Measurements from ENCODE around the gene TNS1. TPM values are rescaled to one million over a fixed set of nuclear protein-coding genes. Genes with fewer than 3 reads are reported as not detected.

TNS1 gene
- total RNA-seq, 1 donor from 2014 or later = 219 TPM

- no peak for DNase-seq (ENCODE audit: low read depth)
- Histone ChIP-seq H3K4me3 (ENCODE audit: insufficient read depth, low read depth, low read length) (no peak overlapping the region), H4K20me1 (ENCODE audit: insufficient read depth, low read length) (peaks cover 80% of the 10 kb centered on the region), H3K79me2 (ENCODE audit: insufficient read depth, low read length) (peaks cover 2% of the 10 kb centered on the region), H3K9ac (ENCODE audit: low read length) (no peak overlapping the region), H3K27me3 (ENCODE audit: insufficient read depth, low read length) (no peaks in the 10 kb centered on the region), H3K27ac (ENCODE audit: low read depth, low read length) (no peak overlapping the region), H3K4me1 (ENCODE audit: insufficient read depth, low read length) (peaks cover 5% of the 10 kb centered on the region), H3K9me3 (ENCODE audit: insufficient read depth, low read depth, low read length) (no peaks in the 10 kb centered on the region), H3K36me3 (ENCODE audit: insufficient read depth, low read length) (peaks cover 29% of the 10 kb centered on the region), H2AFZ (ENCODE audit: low read depth, low read length) (no peak overlapping the region), H3K4me2 (ENCODE audit: low read length) (no peak overlapping the region)
- TF ChIP-seq CTCF (IDR thresholded peaks at IDR 0.05; ENCODE audit: insufficient read depth, low read depth, low read length) (no peak), EZH2 (IDR thresholded peaks at IDR 0.05; ENCODE audit: insufficient read depth, low read length) (no peak)
- Mint-ChIP-seq H3K9me3 (ENCODE audit: unreplicated experiment) (no peaks in the 10 kb centered on the region), H3K27ac (ENCODE audit: unreplicated experiment) (no peak overlapping the region), H3K4me1 (ENCODE audit: low read depth, unreplicated experiment) (peaks cover 17% of the 10 kb centered on the region), H3K36me3 (ENCODE audit: low read depth, unreplicated experiment) (peaks cover 46% of the 10 kb centered on the region), H3K4me3 (ENCODE audit: unreplicated experiment) (no peak overlapping the region), H3K27me3 (ENCODE audit: low read depth, unreplicated experiment) (no peaks in the 10 kb centered on the region)
- no peak for FAIRE-seq
Observed at GRCh38 chr2:217827430-217828201, 175.2 kb downstream of the TNS1 start.

- H3K27ac ChIP-seq (ENCODE audit: low read depth, low read length) = no peak overlapping the region
- H3K27ac Mint-ChIP-seq (ENCODE audit: unreplicated experiment) = no peak overlapping the region
- H3K4me2 ChIP-seq (ENCODE audit: low read length) = no peak overlapping the region
Observed at GRCh38 chr2:217826991-217827390, 175.8 kb downstream of the TNS1 start.

More at GRCh38 chr2:217826991-217827390, 175.8 kb downstream of the TNS1 start:
- no peaks in the 10 kb centered on the region for H3K27me3 ChIP-seq (ENCODE audit: insufficient read depth, low read length)
- no peak overlapping the region for H3K4me3 ChIP-seq (ENCODE audit: insufficient read depth, low read depth, low read length)
- peaks cover 80% of the 10 kb centered on the region for H4K20me1 ChIP-seq (ENCODE audit: insufficient read depth, low read length)
- peaks cover 23% of the 10 kb centered on the region for H3K4me1 Mint-ChIP-seq (ENCODE audit: low read depth, unreplicated experiment)
- no peak overlapping the region for H3K9ac ChIP-seq (ENCODE audit: low read length)
- no peaks in the 10 kb centered on the region for H3K9me3 ChIP-seq (ENCODE audit: insufficient read depth, low read depth, low read length)
- H3K79me2 ChIP-seq (ENCODE audit: insufficient read depth, low read length) = peaks cover 1% of the 10 kb centered on the region
- peaks cover 49% of the 10 kb centered on the region for H3K36me3 Mint-ChIP-seq (ENCODE audit: low read depth, unreplicated experiment)
- H3K9me3 Mint-ChIP-seq (ENCODE audit: unreplicated experiment) = no peaks in the 10 kb centered on the region
- TF ChIP-seq EZH2 (IDR thresholded peaks at IDR 0.05; ENCODE audit: insufficient read depth, low read length) (no peak), CTCF (IDR thresholded peaks at IDR 0.05; ENCODE audit: insufficient read depth, low read depth, low read length) (no peak)
- no peaks in the 10 kb centered on the region for H3K27me3 Mint-ChIP-seq (ENCODE audit: low read depth, unreplicated experiment)
- FAIRE-seq (no peak), DNase-seq (ENCODE audit: low read depth) (no peak)
- H3K4me1 ChIP-seq (ENCODE audit: insufficient read depth, low read length) = peaks cover 10% of the 10 kb centered on the region
- H3K4me3 Mint-ChIP-seq (ENCODE audit: unreplicated experiment) = peak overlapping the region; percentile 27
- no peak overlapping the region for H2AFZ ChIP-seq (ENCODE audit: low read depth, low read length)
- peaks cover 25% of the 10 kb centered on the region for H3K36me3 ChIP-seq (ENCODE audit: insufficient read depth, low read length)
